Mesenchymal stem cell (in vitro differentiated cells and primary cell): ENCODE data around the gene P2RY6.

Experiments
- DNase-seq: peaks from one replicate; pipeline ENCODE4 v3.0.0-alpha.2; 2013
- H2AFZ ChIP-seq: one replicate; pipeline ENCODE4 v1.6.1; 2013; ENCODE audit warnings: low read depth, mild to moderate bottlenecking, control low read depth, inconsistent platforms, low read length, moderate library complexity
- H2AK5ac ChIP-seq: 2 replicates; pipeline ENCODE4 v1.6.1; 2013; ENCODE audit warnings: low read length, moderate library complexity, mild to moderate bottlenecking, inconsistent platforms; ENCODE audit not compliant: severe bottlenecking
- H2BK120ac ChIP-seq: one replicate; pipeline ENCODE4 v1.6.1; 2013; ENCODE audit warnings: low read depth, mild to moderate bottlenecking, inconsistent platforms, low read length, moderate library complexity
- H2BK12ac ChIP-seq, 2 experiments: one replicate each; pipeline ENCODE4 v1.6.1; 2013; ENCODE audit warnings: inconsistent platforms in 2 of 2, low read length in 2 of 2, mild to moderate bottlenecking in 2 of 2, moderate library complexity in 2 of 2, control low read depth in 1 of 2
- H2BK15ac ChIP-seq: one replicate; pipeline ENCODE4 v1.6.1; 2013; ENCODE audit warnings: mild to moderate bottlenecking, low read depth, inconsistent platforms; ENCODE audit not compliant: poor library complexity, severe bottlenecking
- H2BK5ac ChIP-seq: 2 replicates; pipeline ENCODE4 v1.6.1; 2013; ENCODE audit warnings: low read depth, mild to moderate bottlenecking, low read length, control low read depth, inconsistent platforms; ENCODE audit not compliant: poor library complexity, severe bottlenecking
- H3K14ac ChIP-seq, 2 experiments: one replicate each; pipeline ENCODE4 v1.6.1; 2013; ENCODE audit warnings: inconsistent platforms in 2 of 2, low read length in 2 of 2, control low read depth in 1 of 2, mild to moderate bottlenecking in 1 of 2, moderate library complexity in 1 of 2
- H3K18ac ChIP-seq, 2 experiments: one replicate each; pipeline ENCODE4 v1.6.1; 2013; ENCODE audit warnings: inconsistent platforms in 2 of 2, low read length in 2 of 2, control low read depth in 1 of 2, low read depth in 1 of 2, mild to moderate bottlenecking in 1 of 2
- H3K23ac ChIP-seq, 2 experiments: one replicate each; pipeline ENCODE4 v1.6.1; 2013; ENCODE audit warnings: inconsistent platforms in 2 of 2, low read length in 2 of 2, mild to moderate bottlenecking in 2 of 2, moderate library complexity in 2 of 2, control low read depth in 1 of 2
- H3K27ac ChIP-seq: 2 replicates; pipeline ENCODE4 v1.5.1; 2013; ENCODE audit warnings: mild to moderate bottlenecking, moderate library complexity, low read length, control low read depth, inconsistent platforms; ENCODE audit not compliant: poor library complexity, severe bottlenecking
- H3K27me3 ChIP-seq, 2 experiments: 2 replicates each; pipeline versions ENCODE4 v1.6.1 to v1.7.0; 2013; ENCODE audit warnings: low read length in 2 of 2, mild to moderate bottlenecking in 2 of 2, moderate library complexity in 2 of 2, control low read depth in 1 of 2, inconsistent platforms in 1 of 2; ENCODE audit not compliant: control insufficient read depth in 1 of 2, insufficient read depth in 1 of 2
- H3K36me3 ChIP-seq, 2 experiments: 2 replicates each; pipeline versions ENCODE4 v1.6.1 to v1.7.0; 2013; ENCODE audit warnings: low read length in 2 of 2, control low read depth in 1 of 2, inconsistent platforms in 1 of 2, low read depth in 1 of 2, mild to moderate bottlenecking in 1 of 2; ENCODE audit not compliant: insufficient read depth in 2 of 2, control insufficient read depth in 1 of 2
- H3K4ac ChIP-seq, 2 experiments: one replicate each; pipeline ENCODE4 v1.6.1; 2013; ENCODE audit warnings: inconsistent platforms in 2 of 2, low read length in 2 of 2, mild to moderate bottlenecking in 2 of 2, moderate library complexity in 2 of 2, control low read depth in 1 of 2, low read depth in 1 of 2
- H3K4me1 ChIP-seq: 2 replicates; pipeline ENCODE4 v1.6.1; 2013; ENCODE audit warnings: low read depth, low read length, control low read depth; ENCODE audit not compliant: control insufficient read depth, insufficient read depth
- H3K4me2 ChIP-seq: 2 replicates; pipeline ENCODE4 v1.6.1; 2013; ENCODE audit warnings: low read length, mild to moderate bottlenecking, inconsistent platforms; ENCODE audit not compliant: poor library complexity, severe bottlenecking
- H3K4me3 ChIP-seq, 2 experiments: 2 replicates each; pipeline versions ENCODE4 v1.5.1 to v1.7.0; 2013; ENCODE audit warnings: low read length in 2 of 2, mild to moderate bottlenecking in 2 of 2, control low read depth in 1 of 2, low read depth in 1 of 2; ENCODE audit not compliant: insufficient read depth in 1 of 2
- H3K79me1 ChIP-seq: replicated peaks from 2 replicates; pipeline ENCODE4 v1.6.1; 2013; ENCODE audit warnings: mild to moderate bottlenecking, control low read depth, low read length, inconsistent platforms; ENCODE audit not compliant: poor library complexity, severe bottlenecking
- H3K9ac ChIP-seq: 2 replicates; pipeline ENCODE4 v1.7.0; 2013; ENCODE audit warnings: mild to moderate bottlenecking, low read length, moderate library complexity
- H3K9me3 ChIP-seq: 2 replicates; pipeline ENCODE4 v1.7.0; 2013; ENCODE audit warnings: mild to moderate bottlenecking, low read length; ENCODE audit not compliant: control insufficient read depth
- H4K8ac ChIP-seq: one replicate; pipeline ENCODE4 v1.6.1; 2013; ENCODE audit warnings: inconsistent platforms, mild to moderate bottlenecking, low read length, moderate library complexity
- H4K91ac ChIP-seq: one replicate; pipeline ENCODE4 v1.6.1; 2013; ENCODE audit warnings: mild to moderate bottlenecking, low read length, inconsistent platforms
- WGBS: methylation state at CpG from one replicate; pipeline ENCODE4 v1.1.7; 2013; ENCODE audit warnings: mixed read lengths; 5-methylcytosine and 5-hydroxymethylcytosine counted together

P2RY6 gene

DNA sequence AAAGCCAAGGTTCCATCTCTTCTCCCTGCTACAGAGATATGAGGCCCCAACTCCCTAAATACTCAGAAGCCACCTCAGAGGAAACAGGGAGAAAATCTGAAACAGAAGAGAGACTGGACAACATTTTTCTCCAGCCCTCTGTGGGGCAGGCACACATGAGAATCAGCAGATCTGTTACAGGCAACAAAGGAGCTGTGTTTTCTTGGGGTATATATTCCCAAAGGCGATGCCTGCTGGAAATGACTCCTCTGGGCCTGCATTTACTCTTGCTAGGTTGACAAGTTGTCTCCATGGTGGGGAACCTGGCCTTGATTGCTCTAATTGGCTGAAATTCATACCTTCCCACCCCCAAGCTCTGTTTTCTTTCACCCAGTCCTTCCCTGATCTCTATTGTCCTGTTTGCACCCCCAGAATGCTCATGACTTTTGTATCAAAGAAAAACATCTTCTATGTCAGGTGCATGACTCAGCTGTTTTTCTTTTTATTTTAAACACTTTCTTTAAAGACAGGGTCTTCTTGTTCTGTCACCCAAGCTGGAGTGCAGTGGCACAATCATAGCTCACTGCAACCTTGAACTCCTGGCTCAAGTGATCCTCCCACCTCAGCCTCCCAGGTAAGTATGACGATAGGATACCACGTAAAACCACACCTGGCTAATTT, 23.5 kb upstream of the P2RY6 start:
- H2AFZ ChIP-seq = no peak overlapping the region
- H3K23ac ChIP-seq = no peak overlapping the region
- no peaks in the 10 kb centered on the region for H3K36me3 ChIP-seq
- no peak overlapping the region for H2BK120ac ChIP-seq
- no peak overlapping the region for H2BK15ac ChIP-seq
- no peak overlapping the region for H2BK12ac ChIP-seq
- no peak for DNase-seq
- no peak overlapping the region for H2BK5ac ChIP-seq
- H3K4me1 ChIP-seq = peaks cover 1% of the 10 kb centered on the region
- H3K4me2 ChIP-seq = no peak overlapping the region
- 94% methylated on average over 3 of the region's 3 CpGs for WGBS
- no peak overlapping the region for H3K18ac ChIP-seq
- no peaks in the 10 kb centered on the region for H3K27me3 ChIP-seq
- peak overlapping the region; percentile 69 for H2AK5ac ChIP-seq
- no peaks in the 10 kb centered on the region for H3K79me1 ChIP-seq
- H3K4ac ChIP-seq = no peak overlapping the region
- no peak overlapping the region for H3K4me3 ChIP-seq
- no peak overlapping the region for H3K27ac ChIP-seq
- no peaks in the 10 kb centered on the region for H3K9me3 ChIP-seq
- H3K14ac ChIP-seq = no peak overlapping the region
- H4K8ac ChIP-seq = no peak overlapping the region
- H4K91ac ChIP-seq = no peak overlapping the region
- no peak overlapping the region for H3K9ac ChIP-seq

DNA sequence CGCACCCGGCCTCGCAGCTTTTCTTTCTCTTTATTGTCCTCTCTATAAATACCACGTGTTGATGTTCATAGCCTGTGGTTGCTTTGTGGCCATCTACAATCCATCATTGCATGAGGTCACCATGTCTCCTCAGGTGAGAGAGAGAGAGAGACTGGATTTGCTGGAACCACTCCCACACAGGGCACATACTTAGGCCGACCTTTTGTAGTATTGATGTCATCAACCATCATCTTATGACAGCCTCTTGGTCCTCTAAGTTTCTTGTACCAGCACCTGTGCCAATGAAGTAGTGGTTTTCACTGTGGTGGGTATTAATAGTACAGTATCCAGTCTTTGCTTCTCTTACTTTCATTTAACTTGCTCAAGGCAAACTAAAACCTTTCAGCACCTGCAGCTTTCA, 22.8 kb upstream of the P2RY6 start:
- H3K9ac ChIP-seq = no peak overlapping the region
- no peak overlapping the region for H3K18ac ChIP-seq
- no peaks in the 10 kb centered on the region for H3K36me3 ChIP-seq
- 85% methylated on average over 4 of the region's 5 CpGs for WGBS
- no peak overlapping the region for H2AK5ac ChIP-seq
- no peaks in the 10 kb centered on the region for H3K27me3 ChIP-seq
- H2BK5ac ChIP-seq = no peak overlapping the region
- no peak overlapping the region for H3K14ac ChIP-seq
- H2AFZ ChIP-seq = no peak overlapping the region
- no peak overlapping the region for H3K4me2 ChIP-seq
- no peak overlapping the region for H4K91ac ChIP-seq
- no peak overlapping the region for H3K27ac ChIP-seq
- peak overlapping the region in 1 of 2 experiments; percentile 28 for H2BK12ac ChIP-seq
- H3K4ac ChIP-seq = no peak overlapping the region
- H4K8ac ChIP-seq = no peak overlapping the region
- no peak for DNase-seq
- H3K23ac ChIP-seq = no peak overlapping the region
- no peaks in the 10 kb centered on the region for H3K9me3 ChIP-seq
- no peak overlapping the region for H2BK15ac ChIP-seq
- no peaks in the 10 kb centered on the region for H3K79me1 ChIP-seq
- no peak overlapping the region for H3K4me3 ChIP-seq
- no peak overlapping the region for H2BK120ac ChIP-seq
- H3K4me1 ChIP-seq = peaks cover 1% of the 10 kb centered on the region

DNA sequence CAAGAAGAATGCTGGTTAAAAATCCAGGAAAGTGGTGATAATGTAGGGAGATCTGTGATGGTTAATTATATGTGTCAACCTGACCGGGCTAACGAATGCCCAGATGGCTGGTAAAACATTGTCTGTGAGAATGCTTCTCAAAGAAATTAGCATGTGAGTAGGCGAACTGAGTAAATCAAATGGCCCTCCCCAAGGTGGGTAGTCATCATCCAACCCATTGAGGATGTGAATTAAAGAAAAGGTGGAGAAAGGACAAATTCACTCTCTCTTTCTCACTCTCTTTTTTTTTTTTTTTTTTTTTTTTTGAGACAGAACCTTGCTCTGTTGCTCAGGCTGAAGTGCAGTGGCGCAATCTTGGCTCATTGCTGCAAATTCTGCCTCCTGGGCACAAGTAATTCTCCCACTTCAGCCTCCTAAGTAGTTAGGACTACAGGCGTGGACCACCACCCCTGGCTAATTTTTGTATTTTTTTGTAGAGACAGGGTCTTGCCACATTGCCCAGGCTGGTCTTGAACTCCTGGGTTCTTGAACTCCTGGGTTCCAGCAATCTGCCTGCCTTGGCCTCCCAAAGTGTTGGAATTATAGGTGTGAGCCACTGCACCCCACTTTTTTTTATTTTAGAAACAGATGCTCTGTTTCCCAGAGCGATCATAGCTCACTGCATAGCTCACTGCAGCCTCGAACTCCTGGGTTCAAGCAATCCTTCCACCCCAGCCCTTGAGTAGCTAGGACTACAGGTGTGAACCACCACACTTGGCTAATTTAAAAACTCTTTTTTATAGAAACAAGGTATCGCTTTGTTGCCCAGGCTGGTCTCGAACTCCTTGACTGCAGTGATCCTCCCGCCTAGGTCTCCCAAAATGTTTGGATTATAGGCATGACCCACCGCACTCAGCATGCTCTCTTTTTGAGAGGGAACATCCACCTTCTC, 22.0 kb upstream of the P2RY6 start:
- H4K8ac ChIP-seq = no peak overlapping the region
- no peak overlapping the region for H3K4me3 ChIP-seq
- no peaks in the 10 kb centered on the region for H3K36me3 ChIP-seq
- H2AFZ ChIP-seq = no peak overlapping the region
- H2BK5ac ChIP-seq = no peak overlapping the region
- H3K9ac ChIP-seq = no peak overlapping the region
- no peak for DNase-seq
- no peak overlapping the region for H3K23ac ChIP-seq
- H3K14ac ChIP-seq = no peak overlapping the region
- no peak overlapping the region for H2AK5ac ChIP-seq
- H3K18ac ChIP-seq = no peak overlapping the region
- no peaks in the 10 kb centered on the region for H3K9me3 ChIP-seq
- peaks cover 1% of the 10 kb centered on the region for H3K4me1 ChIP-seq
- no peak overlapping the region for H2BK15ac ChIP-seq
- H3K27ac ChIP-seq = no peak overlapping the region
- H3K27me3 ChIP-seq = no peaks in the 10 kb centered on the region
- H3K79me1 ChIP-seq = no peaks in the 10 kb centered on the region
- H3K4me2 ChIP-seq = no peak overlapping the region
- H2BK120ac ChIP-seq = no peak overlapping the region
- no peak overlapping the region for H2BK12ac ChIP-seq
- WGBS = 95% methylated on average over 9 of the region's 11 CpGs
- no peak overlapping the region for H4K91ac ChIP-seq
- H3K4ac ChIP-seq = no peak overlapping the region

DNA sequence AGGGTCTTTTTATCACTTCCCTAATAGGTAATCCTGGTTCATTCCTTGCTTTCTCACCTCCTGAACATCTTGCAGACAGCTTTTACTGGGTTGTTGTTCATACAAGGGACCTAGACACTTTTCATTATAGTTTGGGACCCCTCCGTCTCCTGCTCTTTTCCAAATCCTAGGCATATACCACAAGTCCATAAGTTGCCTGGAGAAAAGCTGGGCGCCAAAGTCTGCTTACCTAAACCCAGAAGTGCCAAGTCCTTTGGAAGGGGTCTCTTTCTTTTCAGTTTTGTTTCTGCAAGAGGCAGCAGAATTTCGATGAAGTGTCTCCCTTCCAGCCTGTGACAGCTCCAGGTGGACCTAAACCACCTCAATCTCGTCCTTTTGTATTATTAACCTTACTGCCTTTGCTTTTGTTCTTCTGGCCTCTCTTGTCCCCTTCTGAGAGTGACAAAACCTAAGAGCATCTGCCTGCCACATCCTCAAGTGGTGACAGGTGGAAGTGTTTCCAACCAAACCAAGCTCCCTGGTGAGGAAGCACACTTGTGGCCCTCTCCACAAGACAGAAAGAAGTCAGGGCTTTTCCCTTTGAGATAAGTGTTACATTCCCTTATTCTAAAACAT, 19.5 kb upstream of the P2RY6 start:
- Histone ChIP-seq H3K4me1 (peaks cover 13% of the 10 kb centered on the region), H2BK120ac (no peak overlapping the region), H3K27me3 (no peaks in the 10 kb centered on the region), H4K8ac (no peak overlapping the region), H2BK5ac (no peak overlapping the region), H2BK15ac (no peak overlapping the region), H3K14ac (no peak overlapping the region), H3K79me1 (no peaks in the 10 kb centered on the region), H3K36me3 (no peaks in the 10 kb centered on the region), H2AFZ (no peak overlapping the region), H3K9me3 (no peaks in the 10 kb centered on the region), H2AK5ac (no peak overlapping the region), H2BK12ac (no peak overlapping the region), H4K91ac (no peak overlapping the region), H3K4me3 (no peak overlapping the region), H3K23ac (no peak overlapping the region), H3K18ac (no peak overlapping the region), H3K4me2 (no peak overlapping the region), H3K4ac (no peak overlapping the region), H3K9ac (no peak overlapping the region), H3K27ac (no peak overlapping the region)
- WGBS = 85% methylated on average over 4 of the region's 4 CpGs
- no peak for DNase-seq
